ENCODE data around the gene FAM184B. TPM values are rescaled to one million over a fixed set of nuclear protein-coding genes. Genes with fewer than 3 reads are reported as not detected.

The FAM184B gene
- total RNA-seq, 1 experiment from 2014 or later, result 0.07 TPM

DNA sequence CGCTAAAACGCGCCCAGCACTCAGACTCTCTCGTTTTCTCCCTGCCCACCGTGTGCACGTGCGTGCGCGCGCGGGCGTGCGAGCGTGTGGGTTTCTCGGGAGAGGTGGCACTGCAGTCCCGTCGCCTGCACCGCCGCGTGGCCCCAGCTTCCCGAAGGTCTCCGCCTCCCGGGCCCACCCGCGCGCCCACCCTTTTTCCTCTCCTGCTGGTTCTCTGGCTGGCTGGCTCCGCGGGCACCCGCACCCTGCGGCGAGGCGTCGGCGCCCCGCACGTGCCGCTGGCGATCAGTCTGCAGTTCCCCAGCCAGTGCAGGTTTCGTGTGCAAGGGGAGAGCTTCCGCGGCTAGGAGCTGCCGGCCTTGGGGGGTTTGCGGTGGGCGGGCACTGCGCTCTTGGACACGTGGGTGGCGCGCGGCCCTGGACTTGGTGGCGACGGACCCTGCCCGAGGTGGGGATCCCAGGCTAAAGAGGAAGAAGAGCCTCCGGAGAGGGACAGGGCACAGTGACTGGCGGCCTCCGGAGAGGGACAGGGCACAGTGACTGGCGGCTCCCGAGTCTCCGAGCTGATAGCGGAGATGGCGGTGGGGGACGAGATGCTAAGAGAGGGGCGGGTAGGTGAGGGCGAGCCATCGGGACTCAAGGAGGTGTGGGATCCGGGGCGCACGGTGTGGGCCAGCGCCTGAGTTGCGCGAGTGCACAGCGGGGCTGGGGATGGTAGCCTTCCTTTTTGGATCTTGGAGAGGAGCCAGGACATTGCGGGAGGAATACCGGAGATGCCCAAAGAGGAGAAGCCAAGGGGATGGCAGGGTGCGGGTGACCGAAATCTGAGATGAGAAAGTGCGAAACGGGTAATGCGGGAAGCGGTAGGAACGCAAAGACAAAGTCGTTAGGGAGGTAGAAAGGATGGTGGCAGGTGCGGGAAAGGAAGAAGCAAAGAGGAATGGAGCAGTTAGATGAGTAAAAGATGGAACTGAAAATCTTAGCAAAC is at the start of gene FAM184B (continued):
- TF ChIP-seq SRF (IDR thresholded peaks at IDR 0.05; ENCODE audit: low read depth) (no peak), EGR1 (IDR thresholded peaks at IDR 0.05; ENCODE audit: low read depth) (no peak)

- no peak overlapping the region for H3K4me3 ChIP-seq (replicated peaks in 1 of 2; ENCODE audit: low read depth in 1 of 2, low read length in 2 of 2)
- TF ChIP-seq YY1 (IDR thresholded peaks at IDR 0.05; ENCODE audit: extremely low read depth, insufficient replicate concordance, low read depth, low read length), result no peak
- TF ChIP-seq CBX3 (IDR thresholded peaks at IDR 0.05; ENCODE audit: low read depth), result no peak
- TF ChIP-seq RAD21 (IDR thresholded peaks at IDR 0.05; ENCODE audit: low read depth), result no peak
- TF ChIP-seq FOSL1 (IDR thresholded peaks at IDR 0.05; ENCODE audit: low read depth), result no peak
- TF ChIP-seq REST (IDR thresholded peaks at IDR 0.05; ENCODE audit: low read depth), result no peak
- TF ChIP-seq EZH2 (IDR thresholded peaks at IDR 0.05), result no peak
- no peak for TF ChIP-seq ELF1 (IDR thresholded peaks at IDR 0.05; ENCODE audit: borderline replicate concordance, low read depth)
- TF ChIP-seq EGR1 (IDR thresholded peaks at IDR 0.05; ENCODE audit: low read depth), result no peak
- TF ChIP-seq, protein P1, sequence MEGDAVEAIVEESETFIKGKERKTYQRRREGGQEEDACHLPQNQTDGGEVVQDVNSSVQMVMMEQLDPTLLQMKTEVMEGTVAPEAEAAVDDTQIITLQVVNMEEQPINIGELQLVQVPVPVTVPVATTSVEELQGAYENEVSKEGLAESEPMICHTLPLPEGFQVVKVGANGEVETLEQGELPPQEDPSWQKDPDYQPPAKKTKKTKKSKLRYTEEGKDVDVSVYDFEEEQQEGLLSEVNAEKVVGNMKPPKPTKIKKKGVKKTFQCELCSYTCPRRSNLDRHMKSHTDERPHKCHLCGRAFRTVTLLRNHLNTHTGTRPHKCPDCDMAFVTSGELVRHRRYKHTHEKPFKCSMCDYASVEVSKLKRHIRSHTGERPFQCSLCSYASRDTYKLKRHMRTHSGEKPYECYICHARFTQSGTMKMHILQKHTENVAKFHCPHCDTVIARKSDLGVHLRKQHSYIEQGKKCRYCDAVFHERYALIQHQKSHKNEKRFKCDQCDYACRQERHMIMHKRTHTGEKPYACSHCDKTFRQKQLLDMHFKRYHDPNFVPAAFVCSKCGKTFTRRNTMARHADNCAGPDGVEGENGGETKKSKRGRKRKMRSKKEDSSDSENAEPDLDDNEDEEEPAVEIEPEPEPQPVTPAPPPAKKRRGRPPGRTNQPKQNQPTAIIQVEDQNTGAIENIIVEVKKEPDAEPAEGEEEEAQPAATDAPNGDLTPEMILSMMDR (IDR thresholded peaks at IDR 0.05 in 2 of 3, conservative IDR thresholded peaks at IDR 0.05 in 1 of 3; ENCODE audit: borderline replicate concordance in 1 of 3, insufficient read depth in 1 of 3, low read depth in 2 of 3, low read length in 2 of 3), result no peak
- no peak for TF ChIP-seq POLR2AphosphoS5 (IDR thresholded peaks at IDR 0.05; ENCODE audit: low read depth, low read length)
- TF ChIP-seq TCF7L2 (IDR thresholded peaks at IDR 0.05; ENCODE audit: borderline replicate concordance, extremely low read depth, insufficient read depth, insufficient read length), result no peak
- TF ChIP-seq MAX (IDR thresholded peaks at IDR 0.05), result no peak
- no peak for TF ChIP-seq SIN3A (IDR thresholded peaks at IDR 0.05; ENCODE audit: low read depth)
- intact Hi-C loops (cut with micrococcal nuclease), result no loop called here
- DNase-seq (ENCODE audit: low read depth, low spot score) (no peak), ATAC-seq (no peak)
- no peak overlapping the region for H3K4me2 ChIP-seq (ENCODE audit: low read length)
- no peaks in the 10 kb centered on the region for H3K4me1 ChIP-seq (ENCODE audit: control insufficient read depth in 1 of 2, insufficient read depth in 2 of 2, low read length in 2 of 2)
- H3K27ac ChIP-seq (ENCODE audit: low read depth, low read length), result no peak overlapping the region
- peaks cover 6% of the 10 kb centered on the region; the same call in 1 of the 2 replicates for H4K20me1 ChIP-seq (ENCODE audit: insufficient read depth)
- no TSS peak for BruUV-seq (replicated peaks)
- ChIA-PET RAD21 (ENCODE audit: low non-redundant PET in 1 of 2, low total read pairs in 2 of 2, uncharacterized antibody in 2 of 2, unreplicated experiment in 2 of 2) (no interaction called here), CTCF (no interaction called here), POLR2A (no interaction called here)
- no peaks in the 10 kb centered on the region for H3K9me3 ChIP-seq (ENCODE audit: control insufficient read depth in 1 of 2, insufficient read depth in 1 of 2, low read depth in 1 of 2, low read length in 2 of 2)
- H3K36me3 ChIP-seq (ENCODE audit: control insufficient read depth in 1 of 2, insufficient read depth in 2 of 2, low read length in 2 of 2), result peaks cover 37 to 50% of the 10 kb centered on the region in 2 experiments
- peaks cover 95% of the 10 kb centered on the region for H3K79me2 ChIP-seq (ENCODE audit: insufficient read depth, low read length)
- no peak overlapping the region for H2AFZ ChIP-seq (ENCODE audit: low read depth, low read length, poor library complexity, severe bottlenecking)
- H3K9ac ChIP-seq (ENCODE audit: low read length), result no peak overlapping the region
- no peaks in the 10 kb centered on the region for H3K9me2 ChIP-seq (ENCODE audit: insufficient read depth)
- H3K27me3 ChIP-seq (ENCODE audit: insufficient read depth, low read length), result no peaks in the 10 kb centered on the region
Measured at GRCh38 chr4:17823871-17824669, 42.6 kb upstream of the FAM184B start.

All from HCT116 (cell line).